Endometrium (tissue), 2 donors: ENCODE data around the gene RIPOR3.
"Not testable (repeated sequence)": the region's sequence is repeated elsewhere in the genome, so short reads cannot be mapped to it uniquely, and the experiment has no call there.

Experiments
- FAIRE-seq: peaks from 2 replicates; lab custom pipeline; 2012; peaks lifted over from hg19 to GRCh38; lab: Jason Lieb, UNC
- donor health status: control.
- donor health status: control.

Gene RIPOR3

DNA sequence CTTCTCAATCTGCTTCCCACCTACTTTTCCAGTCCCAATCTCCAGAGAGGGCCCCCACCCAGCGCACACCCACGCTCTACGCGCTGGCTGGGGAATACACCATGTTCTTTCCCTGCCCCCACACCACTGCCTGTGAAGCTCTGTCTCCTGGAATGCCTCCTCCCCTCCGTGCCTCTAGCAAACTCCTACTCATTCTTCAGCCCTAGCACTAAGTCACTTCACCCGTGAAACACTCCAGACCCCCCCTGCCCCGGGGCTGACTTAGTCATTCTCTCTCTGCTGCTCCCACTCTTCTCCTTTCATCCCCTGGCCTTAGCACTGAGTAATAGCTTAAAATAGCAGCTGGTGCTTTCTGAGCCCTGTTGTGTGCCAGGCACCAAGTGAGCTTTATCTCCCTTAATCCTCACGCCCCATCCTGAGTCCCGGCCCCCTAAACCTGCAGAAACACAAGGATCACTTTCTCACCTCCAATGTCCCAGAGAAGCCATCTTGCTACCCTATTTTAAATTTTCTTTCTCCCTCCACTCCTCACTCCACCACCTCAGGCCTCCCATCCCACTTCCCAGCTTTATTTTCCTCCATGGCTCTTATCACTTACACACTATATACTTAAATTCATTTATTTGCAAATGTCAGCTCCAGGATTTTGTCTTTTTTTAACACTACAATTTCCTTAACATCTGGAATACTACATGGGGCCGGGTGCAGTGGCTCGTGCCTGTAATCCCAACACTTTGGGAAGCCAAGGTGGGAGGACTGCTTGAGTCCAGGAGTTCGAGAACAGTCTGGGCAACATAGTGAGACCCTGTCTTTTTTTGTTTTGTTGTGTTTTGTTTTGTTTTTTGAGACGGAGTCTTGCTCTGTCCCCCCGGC lies 33.7 kb upstream of the RIPOR3 start:
- no peak for FAIRE-seq

DNA sequence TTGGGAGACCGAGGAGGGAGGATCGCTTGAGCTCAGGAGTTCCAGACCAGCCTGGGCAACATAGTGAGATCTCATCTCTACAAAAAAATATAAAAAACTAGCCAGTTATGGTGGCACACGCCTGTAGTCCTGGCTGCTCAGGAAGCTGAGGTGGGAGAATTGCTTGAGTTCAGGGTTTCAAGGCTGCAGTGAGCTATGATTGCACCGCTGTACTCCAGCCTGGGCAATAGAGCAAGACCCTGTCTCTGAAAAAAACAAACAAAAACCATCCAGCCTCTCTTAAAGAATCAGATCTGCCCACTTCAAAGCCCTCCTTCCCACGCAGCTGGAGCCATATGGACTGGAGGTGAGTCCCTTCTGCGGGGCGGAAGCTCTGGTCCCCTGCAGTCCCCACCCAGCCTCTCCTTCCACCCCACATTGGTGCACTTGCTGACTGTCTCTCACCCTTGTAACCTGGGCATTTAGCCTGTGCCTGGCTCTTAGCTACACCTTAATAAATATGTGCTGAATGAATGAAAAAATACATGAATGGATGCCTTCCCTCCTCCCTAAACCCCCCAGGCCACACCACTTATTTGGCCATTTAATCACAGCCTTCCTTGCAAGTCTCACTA lies 32.9 kb upstream of the RIPOR3 start:
- no peak for FAIRE-seq

DNA sequence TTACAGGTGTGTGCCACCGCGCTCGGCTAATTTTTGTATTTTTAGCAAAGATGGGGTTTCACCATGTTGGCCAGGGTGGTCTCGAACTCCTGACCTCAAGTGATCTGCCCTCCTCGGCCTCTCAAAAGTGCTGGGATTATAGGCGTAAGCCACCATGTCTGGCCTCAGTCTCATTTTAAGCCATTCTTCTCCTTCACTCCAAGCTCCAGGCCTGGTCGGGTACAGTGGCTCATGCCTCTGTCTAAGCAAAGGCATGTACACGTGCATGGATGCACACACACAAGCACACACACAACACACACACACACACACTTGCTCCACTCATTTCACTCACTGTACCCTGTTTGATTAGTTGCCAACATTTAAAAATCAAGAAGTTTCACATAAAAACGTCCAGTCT lies 32.3 kb upstream of the RIPOR3 start:
- FAIRE-seq, result no peak

DNA sequence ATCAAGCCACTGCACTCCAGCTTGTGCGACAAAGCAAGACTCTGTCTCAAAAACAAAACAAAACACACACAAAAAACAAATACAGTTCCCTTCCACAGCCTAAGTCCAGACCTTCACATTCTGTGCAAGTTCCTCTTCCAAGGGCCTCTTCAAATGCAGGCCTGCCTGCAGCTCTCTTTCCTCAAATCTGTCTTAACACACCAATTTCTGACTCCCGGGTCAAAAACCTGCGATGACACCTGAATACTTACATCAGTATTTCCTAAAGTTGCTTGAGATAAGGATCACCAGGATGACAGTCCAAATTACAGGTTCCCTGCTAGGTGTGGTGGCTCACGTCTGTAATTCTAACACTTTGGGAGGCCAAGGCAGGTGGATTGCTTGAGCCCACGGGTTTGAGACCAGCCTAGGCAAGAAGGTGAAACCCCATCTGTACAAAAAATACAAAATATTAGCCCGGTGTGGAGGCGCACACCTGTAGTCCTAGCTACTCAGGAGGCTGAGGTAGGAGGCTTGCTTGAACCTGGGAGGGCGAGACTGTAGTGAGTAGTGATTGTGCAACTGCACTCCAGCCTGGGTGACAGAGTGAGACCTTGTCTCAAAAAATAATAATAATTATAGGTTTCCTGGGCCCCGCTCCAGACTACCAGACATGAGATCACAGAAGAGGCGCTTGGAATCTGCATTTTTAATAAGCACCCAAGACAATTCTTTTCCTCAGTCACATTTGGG lies 31.2 kb upstream of the RIPOR3 start:
- FAIRE-seq, result no peak

DNA sequence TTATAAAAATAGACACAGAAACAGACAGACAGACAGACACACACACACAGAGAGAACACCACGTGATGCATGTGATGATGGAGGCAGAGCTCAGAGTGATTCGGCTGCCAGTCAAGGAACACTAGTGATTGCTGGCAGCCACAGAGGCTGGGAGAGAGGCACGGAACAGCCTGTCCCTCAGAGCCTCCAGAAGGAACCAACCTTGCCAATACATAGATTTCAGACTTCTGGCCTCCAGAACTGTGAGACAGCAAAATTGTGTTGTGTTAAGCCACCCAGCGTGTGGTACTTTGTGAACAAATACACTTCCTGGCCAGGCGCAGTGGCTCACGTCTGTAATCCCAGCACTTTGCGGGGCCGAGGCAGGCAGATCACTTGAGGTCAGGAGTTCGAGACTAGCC lies 30.5 kb upstream of the RIPOR3 start:
- no peak for FAIRE-seq

DNA sequence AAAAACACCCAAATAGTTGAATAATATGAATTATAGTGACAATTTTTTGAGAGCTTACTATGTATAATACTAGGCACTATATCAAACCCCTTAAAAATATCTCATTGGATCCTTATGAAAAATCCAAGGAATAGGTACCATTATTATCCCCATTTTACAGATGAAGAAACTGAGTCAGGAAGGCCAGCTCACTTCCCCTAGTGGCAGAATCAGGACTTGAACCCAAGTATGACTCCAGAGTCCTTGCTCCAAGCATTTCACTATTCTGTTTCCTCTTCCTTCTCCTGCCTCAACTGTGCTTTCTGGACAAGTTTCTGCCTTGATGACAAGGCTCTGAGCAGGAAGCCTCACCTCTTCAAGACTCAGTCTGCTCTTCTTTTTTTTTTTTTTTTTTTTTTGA lies 29.2 kb upstream of the RIPOR3 start:
- no peak for FAIRE-seq

DNA sequence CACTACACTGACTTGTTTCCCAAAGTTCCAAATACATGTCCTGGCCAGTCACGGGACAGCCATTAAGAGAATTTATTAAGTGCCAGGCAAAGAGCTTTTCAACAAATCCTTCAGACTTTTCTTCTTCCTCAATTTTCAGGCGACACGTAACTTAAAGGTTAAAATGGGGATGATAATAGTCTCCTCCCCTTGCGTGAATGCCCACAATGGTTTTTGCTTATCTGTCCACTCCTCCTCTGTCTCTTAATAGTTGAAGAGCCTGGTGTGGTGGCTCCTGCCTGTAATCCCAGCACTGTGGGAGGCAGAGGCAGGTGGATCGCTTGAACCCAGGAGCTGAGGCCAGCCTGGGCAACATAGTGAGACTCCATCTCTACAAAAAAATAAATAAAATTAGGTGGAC lies 28.7 kb upstream of the RIPOR3 start:
- FAIRE-seq, result no peak

DNA sequence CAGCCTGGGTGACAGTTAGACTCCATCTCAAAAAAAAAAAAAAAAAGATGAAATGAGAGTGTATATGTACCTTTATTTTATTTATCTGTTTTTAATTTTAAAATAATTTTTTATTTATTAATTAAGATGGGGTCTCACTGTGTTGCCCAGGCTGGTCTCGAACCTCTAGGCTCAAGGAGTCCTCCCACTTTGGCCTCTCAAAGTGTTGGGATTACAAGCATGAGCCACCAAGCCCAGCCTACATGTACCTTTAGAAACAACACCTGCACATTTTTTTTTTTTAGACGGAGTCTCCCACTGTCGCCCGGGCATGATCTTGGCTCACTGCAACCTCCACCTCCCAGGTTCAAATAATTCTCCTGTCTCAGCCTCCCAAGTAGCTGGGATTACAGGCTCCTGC lies 28.0 kb upstream of the RIPOR3 start:
- no peak for FAIRE-seq

DNA sequence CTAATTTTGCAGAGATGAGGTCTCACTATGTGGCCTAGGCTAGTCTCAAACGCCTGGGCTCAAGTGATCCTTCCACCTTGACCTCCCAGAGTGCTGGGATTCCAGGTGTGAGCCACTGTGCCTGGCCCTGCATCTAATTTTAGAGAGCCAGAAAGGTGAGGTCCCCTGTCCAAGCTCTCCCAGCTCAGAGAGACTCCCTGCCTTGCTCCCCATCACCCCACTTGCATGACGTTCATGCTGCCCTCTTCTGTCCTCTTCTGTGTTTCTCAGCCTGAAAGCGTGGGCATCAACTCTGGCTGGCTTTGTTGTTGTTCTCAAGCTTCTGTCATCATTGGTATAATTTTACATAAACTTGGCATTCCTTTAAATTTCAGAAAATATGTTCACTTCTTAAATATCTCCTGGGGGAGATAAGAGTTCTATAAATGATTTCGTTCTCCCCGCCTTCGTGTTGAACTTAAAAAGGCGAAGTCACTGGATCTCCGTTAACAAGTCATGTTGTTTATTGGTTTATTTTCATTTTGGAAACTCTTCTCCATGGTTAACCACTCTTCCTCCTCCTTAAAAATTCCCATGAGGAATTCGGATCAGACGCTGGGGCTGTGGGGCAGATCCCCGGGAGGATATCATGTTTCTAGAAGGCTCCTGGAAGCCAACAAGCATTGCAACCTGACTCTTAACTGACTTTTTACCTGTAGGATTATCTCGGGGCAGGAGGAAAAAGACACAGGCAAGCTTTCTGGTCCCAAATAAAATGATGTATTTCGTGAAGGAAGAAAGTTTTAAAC lies 26.8 kb upstream of the RIPOR3 start:
- FAIRE-seq, result no peak

DNA sequence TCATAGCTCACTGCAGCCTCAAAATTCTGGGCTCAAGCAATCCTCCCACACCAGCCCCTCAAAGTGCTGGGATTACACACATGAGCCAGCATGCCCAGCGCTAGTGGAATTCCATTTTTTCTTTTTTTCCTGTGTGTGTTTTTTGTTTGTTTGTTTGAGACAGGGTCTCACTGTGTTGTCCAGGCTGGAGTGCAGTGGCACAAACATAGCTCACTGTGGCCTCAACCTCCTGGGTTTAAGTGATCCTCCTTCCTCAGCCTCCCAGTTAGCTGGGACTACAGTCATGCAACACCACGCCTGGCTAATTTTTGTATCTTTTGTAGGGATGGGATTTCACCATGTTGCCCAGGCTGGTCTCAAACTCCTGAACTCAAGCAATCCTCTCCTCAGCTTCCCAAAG lies 26.0 kb upstream of the RIPOR3 start:
- FAIRE-seq, result no peak

DNA sequence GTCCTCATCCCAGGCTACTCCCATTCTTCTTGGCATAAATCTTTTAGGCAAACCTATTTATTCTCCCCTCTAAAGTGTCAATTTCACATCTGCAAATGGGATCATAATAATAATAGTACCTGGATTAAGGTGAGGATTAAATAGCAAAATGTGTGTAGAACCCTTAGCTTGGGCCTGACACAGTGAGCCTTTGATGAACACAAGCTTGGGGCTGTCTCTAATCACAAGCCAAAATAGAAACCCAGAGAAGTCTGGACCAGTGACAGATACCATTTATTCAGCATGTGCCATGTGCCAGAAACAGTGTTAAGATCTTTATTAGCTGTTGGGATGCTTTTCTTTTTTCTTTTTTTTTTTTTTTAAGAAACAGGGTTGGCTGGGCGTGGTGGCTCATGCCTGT lies 25.2 kb upstream of the RIPOR3 start:
- FAIRE-seq, result no peak

DNA sequence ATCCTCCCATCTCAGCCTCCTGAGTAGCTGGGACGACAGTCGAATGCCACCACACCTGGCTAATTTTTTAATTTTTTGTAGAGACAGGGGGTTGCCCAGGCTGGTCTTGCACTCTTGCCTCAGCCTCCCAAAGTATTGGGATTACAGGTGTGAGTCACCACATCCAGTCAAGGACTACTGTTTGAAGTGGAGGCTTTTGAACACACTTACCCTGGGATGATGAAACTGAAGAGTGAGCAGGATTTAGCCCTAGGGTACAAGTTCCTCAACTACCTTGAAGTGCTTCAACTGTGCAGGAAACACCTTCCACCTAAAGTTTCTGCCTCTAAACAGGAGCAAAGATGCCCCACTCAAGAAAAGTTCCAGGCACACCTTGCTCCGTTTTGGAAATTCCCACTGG lies 24.4 kb upstream of the RIPOR3 start:
- FAIRE-seq, result no peak

DNA sequence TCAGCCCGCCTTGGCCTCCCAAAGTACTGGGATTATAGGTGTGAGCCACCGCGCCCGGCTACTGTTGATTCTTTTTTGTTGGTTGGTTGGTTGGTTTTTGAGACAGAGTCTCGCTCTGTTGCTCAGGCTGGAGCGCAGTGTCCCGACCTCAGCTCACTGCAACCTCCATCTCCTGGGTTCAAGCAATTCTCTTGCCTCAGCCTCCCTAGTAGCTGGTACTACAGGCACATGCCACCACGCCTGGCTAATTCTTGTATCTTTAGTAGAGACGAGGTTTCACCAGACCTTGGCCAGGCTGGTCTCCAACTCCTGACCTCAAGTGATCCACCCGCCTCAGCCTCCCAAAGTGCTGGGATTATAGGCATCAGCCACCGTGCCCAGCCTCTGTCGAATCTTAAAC lies 23.1 kb upstream of the RIPOR3 start:
- FAIRE-seq, result not testable (repeated sequence)

DNA sequence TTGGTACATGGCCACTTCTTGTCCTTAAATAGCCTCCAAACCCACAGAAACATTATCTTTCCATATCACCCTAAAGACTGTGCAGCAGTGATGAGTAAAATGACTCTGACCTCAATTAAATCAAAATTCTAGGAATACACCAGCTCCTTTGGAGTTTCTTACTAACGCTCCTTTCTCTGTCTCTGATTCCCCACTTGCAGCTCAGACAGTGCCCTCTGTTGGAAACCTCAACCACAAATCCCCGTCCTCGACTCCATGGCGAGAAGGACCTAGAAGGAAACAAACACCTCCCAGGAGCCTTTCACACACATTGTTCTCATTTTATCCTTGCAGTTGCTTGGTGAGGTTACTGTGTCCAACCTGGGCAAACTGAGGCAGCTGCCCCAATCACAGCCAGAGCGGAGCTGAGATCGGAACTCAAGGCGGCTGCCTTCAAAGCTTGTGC lies 22.3 kb upstream of the RIPOR3 start:
- FAIRE-seq, result no peak

DNA sequence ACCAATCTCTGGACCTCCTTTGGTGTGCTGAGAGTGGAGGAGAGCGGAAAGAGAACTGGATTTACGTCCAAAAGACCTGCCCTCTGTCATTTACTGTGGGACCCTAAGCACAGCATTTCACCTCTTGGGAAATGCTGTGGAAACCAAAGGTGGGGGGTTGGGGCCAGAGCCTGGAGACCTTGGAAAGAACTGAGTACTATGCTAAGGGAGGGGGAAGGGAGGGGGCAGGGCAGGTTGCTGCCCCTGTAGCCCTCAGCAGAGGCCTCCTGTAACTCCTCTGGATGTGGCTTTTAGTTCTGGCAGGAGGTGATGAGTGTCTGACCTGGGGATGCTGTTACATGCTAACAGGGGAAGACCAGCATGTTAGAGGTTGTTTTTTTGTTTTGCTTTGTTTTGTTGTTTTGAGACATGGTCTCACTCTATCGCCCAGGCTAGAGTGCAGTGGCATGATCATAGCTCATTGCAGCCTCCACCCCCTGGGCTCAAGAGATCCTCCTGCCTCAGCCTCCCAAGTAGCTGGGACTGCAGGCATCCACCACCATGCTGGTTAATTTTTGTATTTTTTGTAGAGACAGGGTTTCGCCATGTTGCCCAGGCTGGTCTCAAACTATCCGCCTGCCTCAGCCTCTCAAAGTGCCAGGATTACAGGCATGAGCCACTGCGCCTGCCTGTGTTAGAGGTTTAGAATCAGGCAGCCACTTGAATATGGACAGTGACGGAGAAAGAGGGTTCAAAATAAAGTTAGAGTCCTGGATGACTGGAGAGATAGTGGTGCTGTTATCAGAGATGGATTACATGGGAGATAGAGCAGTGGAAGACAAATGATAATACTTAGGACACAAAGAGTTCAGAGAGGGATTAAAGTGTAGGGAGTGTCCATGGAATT lies 21.7 kb upstream of the RIPOR3 start:
- no peak for FAIRE-seq

DNA sequence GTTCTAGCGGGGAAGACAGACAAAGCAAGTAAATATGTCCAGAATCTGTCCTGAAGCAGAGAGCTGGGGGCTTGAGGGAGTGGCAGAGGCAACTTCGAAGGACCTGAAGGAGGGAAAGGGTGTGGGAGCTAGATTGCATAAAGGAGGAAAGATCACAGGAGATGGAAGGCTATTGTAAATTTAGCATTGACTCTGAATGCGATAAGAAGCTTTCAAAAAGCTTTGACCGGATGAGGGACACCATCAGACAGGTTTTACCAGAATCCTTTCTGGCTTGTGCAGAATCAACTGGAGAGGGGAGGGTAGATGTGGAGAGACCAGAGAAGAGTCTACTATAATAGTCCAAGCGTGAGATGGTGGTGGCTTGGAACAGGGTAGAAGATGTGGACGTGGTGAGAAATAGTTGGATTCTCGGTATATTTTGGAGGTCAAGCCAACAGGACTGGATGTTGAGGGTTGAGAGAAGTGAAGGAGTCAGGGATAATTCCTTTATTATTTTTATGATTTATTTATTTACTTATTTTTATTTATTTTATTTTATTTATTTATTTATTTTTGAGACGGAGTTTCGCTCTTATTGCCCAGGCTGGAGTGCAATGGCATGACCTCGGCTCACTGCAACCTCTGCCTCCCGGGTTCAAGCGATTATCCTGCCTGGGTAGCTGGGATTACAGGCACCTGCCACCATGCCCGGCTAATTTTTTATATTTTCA lies 19.9 kb upstream of the RIPOR3 start:
- FAIRE-seq, result no peak

DNA sequence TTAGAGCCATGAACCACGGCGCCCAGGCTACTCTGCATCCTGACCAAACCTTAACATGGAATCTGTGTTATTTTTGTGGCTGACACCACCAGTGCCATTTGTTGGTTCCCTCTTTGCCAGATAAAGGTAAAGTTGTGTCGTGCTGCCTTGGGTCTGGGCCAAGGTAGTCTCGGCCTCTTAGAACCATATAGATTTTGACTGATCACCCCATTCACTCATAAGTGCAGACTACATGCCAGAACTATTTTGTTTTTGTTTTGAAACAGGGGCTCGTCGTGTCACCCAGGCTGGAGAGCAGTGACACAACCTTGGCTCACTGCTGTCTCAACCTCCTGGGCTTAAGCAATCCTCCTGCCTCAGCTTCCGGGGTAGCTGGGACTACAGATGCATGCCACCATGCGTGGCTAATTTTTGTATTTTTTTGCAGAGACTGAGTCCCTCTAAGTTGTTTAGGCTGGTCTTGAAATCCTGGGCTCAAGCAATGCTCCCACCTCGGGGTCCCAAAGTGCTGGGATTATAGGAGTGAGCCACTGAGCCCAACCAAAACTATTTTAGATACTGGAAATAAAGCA lies 19.2 kb upstream of the RIPOR3 start:
- FAIRE-seq, result no peak

DNA sequence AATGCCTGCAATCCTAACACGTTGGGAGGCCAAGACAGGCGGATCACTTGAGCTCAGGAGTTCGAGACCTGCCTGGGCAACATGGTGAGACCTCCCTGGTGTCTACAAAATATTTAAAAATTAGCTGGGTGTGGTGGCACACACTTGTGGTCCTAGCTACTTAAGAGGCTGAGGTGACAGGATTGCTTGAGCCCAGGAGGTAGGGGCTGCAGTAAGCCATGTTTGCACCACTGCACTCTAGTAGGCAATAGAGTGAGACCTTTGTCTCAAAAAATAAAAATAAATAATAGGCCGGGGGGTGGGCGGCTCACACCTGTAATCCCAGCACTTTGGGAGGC lies 18.3 kb upstream of the RIPOR3 start:
- FAIRE-seq, result no peak

DNA sequence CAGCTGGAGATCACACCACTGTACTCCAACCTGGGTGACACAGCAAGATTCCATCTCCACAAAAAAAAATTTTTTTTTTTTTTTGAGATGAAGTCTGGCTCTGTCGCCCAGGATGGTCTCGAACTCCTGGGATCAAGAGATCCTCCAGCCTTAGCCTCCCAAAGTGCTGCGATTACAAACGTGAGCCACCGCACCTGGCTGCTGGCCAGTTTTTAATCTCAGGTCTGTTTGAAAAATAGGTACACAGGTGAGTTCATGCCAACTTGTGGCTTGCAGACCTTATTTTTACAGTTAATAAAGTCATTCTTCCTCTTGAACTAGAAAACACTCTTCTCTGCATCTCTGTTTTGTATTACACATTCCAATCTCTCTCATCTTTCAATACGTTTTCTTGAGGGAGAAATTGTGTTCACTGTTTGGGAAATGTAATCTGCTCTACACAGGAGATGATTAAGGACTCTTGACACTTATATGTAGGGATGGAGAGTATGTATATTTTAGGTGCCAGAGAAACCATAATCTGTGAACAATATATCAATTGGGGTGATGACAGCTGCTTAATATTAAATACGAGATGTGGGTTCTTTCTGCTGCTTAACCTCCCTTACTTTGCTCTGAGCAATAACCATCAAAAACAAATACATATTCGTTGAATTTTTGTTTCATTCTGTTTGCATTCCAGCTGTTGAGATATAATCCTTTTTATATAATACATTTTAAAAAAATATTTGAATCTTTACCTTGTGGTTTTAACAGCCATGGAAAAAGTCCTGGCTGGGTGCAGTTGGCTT lies 17.7 kb upstream of the RIPOR3 start:
- FAIRE-seq, result no peak

DNA sequence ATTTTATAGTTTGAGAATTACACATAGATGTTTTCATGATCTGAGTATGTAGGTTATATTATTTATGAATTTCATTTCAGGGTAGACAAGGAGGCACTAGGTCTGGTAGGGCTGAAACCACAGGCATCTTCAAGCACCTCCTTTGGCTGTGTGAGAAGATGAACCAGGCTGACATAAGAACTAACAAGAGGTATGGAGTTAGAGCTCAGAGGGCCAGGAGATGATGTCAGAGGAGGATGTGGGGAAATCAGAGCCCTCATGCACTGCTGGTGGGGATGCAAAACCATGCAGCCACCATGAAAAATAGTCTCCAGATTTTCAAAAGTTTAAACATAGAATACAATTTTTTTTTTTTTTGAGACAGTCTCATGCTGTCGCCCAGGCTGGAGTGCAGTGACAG lies 13.6 kb upstream of the RIPOR3 start:
- FAIRE-seq, result no peak
